B cell (primary cell): Measurements from ENCODE around the gene NOL9. TPM values are rescaled to one million over a fixed set of nuclear protein-coding genes. Genes with fewer than 3 reads are reported as not detected.

ENCODE experiments used
- ATAC-seq: fragments of 200-7000 bp; cut with Tn5 transposase; one replicate; pipeline ENCODE4 v1.10.0; 2021; ENCODE audit warnings: low read depth, mild to moderate bottlenecking, moderate number of reproducible peaks, moderate library complexity
- CTCF ChIA-PET: fragments of 350-600 bp; sonication (Branson Sonifier 250); formaldehyde crosslinking; loops from one replicate; lab custom pipeline; 2021; ENCODE audit warnings: antibody characterized with exemption, inconsistent platforms; lab: Charles Lee
- POLR2A ChIA-PET: fragments of 350-600 bp; sonication (Branson Sonifier 250); formaldehyde crosslinking; loops from one replicate; lab custom pipeline; 2021; ENCODE audit warnings: antibody characterized with exemption; lab: Charles Lee
- DNase-seq: peaks from one replicate; pipeline ENCODE4 v3.0.0; 2013
- H2AFZ ChIP-seq: 2 replicates; pipeline ENCODE4 v1.6.1; 2012; ENCODE audit warnings: mild to moderate bottlenecking, low read depth, low read length; ENCODE audit not compliant: insufficient read depth, poor library complexity, severe bottlenecking
- H3K27ac ChIP-seq, 2 donors: 1 replicate in 1 of 2; 2 replicates in 1 of 2; pipeline ENCODE4 v1.5.1; 2012 to 2013; ENCODE audit warnings: low read length in 2 of 2, mild to moderate bottlenecking in 2 of 2, moderate library complexity in 1 of 2
- H3K27me3 ChIP-seq, 4 experiments: fragments of 200-600 bp in 1 of 4; sonication (generic) in 1 of 4; replicated peaks in 1 of 4; 1 replicate in 2 of 4; 2 replicates in 2 of 4; pipeline versions ENCODE4 v1.6.1 to v1.7.0; 2013 to 2016; ENCODE audit warnings: low read length in 3 of 4, mild to moderate bottlenecking in 2 of 4, mixed read lengths in 1 of 4, moderate library complexity in 1 of 4; ENCODE audit not compliant: insufficient read depth in 4 of 4, control insufficient read depth in 3 of 4; ENCODE audit errors: control extremely low read depth in 1 of 4
- H3K36me3 ChIP-seq, 2 experiments: replicated peaks in 1 of 2; 1 replicate in 1 of 2; 2 replicates in 1 of 2; pipeline versions ENCODE4 v1.6.1 to v1.7.1; 2013; ENCODE audit warnings: low read length in 1 of 2; ENCODE audit not compliant: insufficient read depth in 2 of 2, control insufficient read depth in 1 of 2; ENCODE audit errors: control extremely low read depth in 1 of 2, extremely low read depth in 1 of 2
- H3K4me1 ChIP-seq, 2 donors: fragments of 200-600 bp in 1 of 2; sonication (generic) in 1 of 2; 1 replicate in 1 of 2; 2 replicates in 1 of 2; pipeline versions ENCODE4 v1.5.1 to v1.6.1; 2013 to 2017; ENCODE audit warnings: low read length in 2 of 2; ENCODE audit not compliant: control insufficient read depth in 2 of 2, insufficient read depth in 2 of 2
- H3K4me2 ChIP-seq: replicated peaks from 2 replicates; pipeline ENCODE3; 2012; ENCODE audit warnings: mild to moderate bottlenecking, low read depth, low read length; ENCODE audit not compliant: poor library complexity, severe bottlenecking
- H3K4me3 ChIP-seq, 5 experiments: fragments of 200-600 bp in 1 of 5; sonication (generic) in 1 of 5; 1 replicate in 3 of 5; 2 replicates in 2 of 5; pipeline versions ENCODE4 v1.5.1 to v1.7.0; 2011 to 2016; ENCODE audit warnings: low read length in 4 of 5, mild to moderate bottlenecking in 4 of 5, low read depth in 2 of 5, control low read depth in 1 of 5, moderate library complexity in 1 of 5; ENCODE audit not compliant: insufficient read depth in 1 of 5; ENCODE audit errors: control extremely low read depth in 1 of 5, extremely low read depth in 1 of 5
- H3K79me2 ChIP-seq: fragments of 200-600 bp; sonication (generic); one replicate; pipeline ENCODE4 v1.6.0; 2016; ENCODE audit warnings: low read length; ENCODE audit not compliant: control insufficient read depth, insufficient read depth
- H3K9ac ChIP-seq: fragments of 200-600 bp; sonication (generic); 2 replicates; pipeline ENCODE4 v1.6.1; 2017; ENCODE audit warnings: mild to moderate bottlenecking, low read length, moderate library complexity
- H3K9me3 ChIP-seq, 3 donors: one replicate each; pipeline versions ENCODE4 v1.6.1 to v1.7.1; 2013; ENCODE audit warnings: low read length in 2 of 3; ENCODE audit not compliant: control insufficient read depth in 2 of 3, insufficient read depth in 1 of 3; ENCODE audit errors: control extremely low read depth in 1 of 3
- H4K20me1 ChIP-seq: 2 replicates; pipeline ENCODE4 v1.6.0; 2012; ENCODE audit warnings: mild to moderate bottlenecking, low read length; ENCODE audit not compliant: insufficient read depth, control insufficient read depth, poor library complexity, severe bottlenecking
- H3K27ac Mint-ChIP-seq: one replicate; pipeline ENCODE4 v1.8.0; 2021; ENCODE audit warnings: mixed read lengths
- H3K27me3 Mint-ChIP-seq: one replicate; pipeline ENCODE4 v1.8.0; 2021; ENCODE audit warnings: mixed read lengths
- H3K4me1 Mint-ChIP-seq: one replicate; pipeline ENCODE4 v1.8.0; 2021; ENCODE audit warnings: mixed read lengths
- H3K4me3 Mint-ChIP-seq: one replicate; pipeline ENCODE4 v1.8.0; 2021; ENCODE audit warnings: mixed read lengths
- H3K9me3 Mint-ChIP-seq: one replicate; pipeline ENCODE4 v1.8.0; 2022; ENCODE audit warnings: mixed read lengths; ENCODE audit not compliant: insufficient read depth
- CTCF ChIP-seq: fragments of 200-600 bp; IDR thresholded peaks from one replicate; pipeline ENCODE4 v1.8.0; 2022; ENCODE audit warnings: antibody characterized with exemption, mild to moderate bottlenecking
- EZH2 ChIP-seq: IDR thresholded peaks from 2 replicates; pipeline ENCODE4 v1.6.1; 2012; ENCODE audit warnings: borderline replicate concordance, low read depth, mild to moderate bottlenecking, moderate library complexity, low read length; ENCODE audit not compliant: insufficient read depth, poor library complexity, severe bottlenecking
- WGBS: methylation state at CpG from one replicate; pipeline ENCODE4 v1.1.5; 2013; ENCODE audit warnings: missing lambda C conversion rate; ENCODE audit not compliant: insufficient coverage; 5-methylcytosine and 5-hydroxymethylcytosine counted together
- intact Hi-C: fragments of 100-400 bp; cut with micrococcal nuclease; formaldehyde crosslinking; loops from one replicate; pipeline ENCODE4 v1.10.0; 2022
- polyA plus RNA-seq: library from polyadenylated mRNA; depleted of rRNA; stranded (reverse); fragments of >200 nt; gene quantifications from 2 replicates; pipeline ENCODE4 v1.2.3, GENCODE V29; 2012
- total RNA-seq, 2 donors: library from RNA; stranded (reverse); fragments of 120-200 nt in 1 of 2; gene quantifications; 1 replicate in 1 of 2; 2 replicates in 1 of 2; pipeline versions ENCODE4 v1.2.3 to v1.2.4, GENCODE V29; 2013 to 2022

NOL9 gene
- total and polyA plus RNA-seq, 2 donors (not counting 1 experiment from before 2014, with no cell fraction given), result 23.8 to 49.5 TPM

- Mint-ChIP-seq H3K9me3 (no peaks in the 10 kb centered on the region), H3K4me1 (peaks cover 8% of the 10 kb centered on the region), H3K27ac (no peak overlapping the region), H3K4me3 (no peak overlapping the region), H3K27me3 (no peaks in the 10 kb centered on the region)
- 93% methylated on average over 7 of the region's 7 CpGs for WGBS
- no peak overlapping the region for H3K9ac ChIP-seq
- peaks cover 54% of the 10 kb centered on the region for H4K20me1 ChIP-seq
- intact Hi-C loops, result no loop called here
- no peak overlapping the region for H2AFZ ChIP-seq
- TF ChIP-seq CTCF (no peak), EZH2 (no peak)
- no peak overlapping the region for H3K27ac ChIP-seq
- H3K9me3 ChIP-seq, result no peaks in the 10 kb centered on the region
- ATAC-seq (no peak), DNase-seq (no peak)
- H3K4me2 ChIP-seq, result no peak overlapping the region
- peaks cover 10% of the 10 kb centered on the region for H3K79me2 ChIP-seq
- peaks cover 0 to 18% of the 10 kb centered on the region in 2 donors for H3K4me1 ChIP-seq
- no peak overlapping the region for H3K4me3 ChIP-seq
- H3K27me3 ChIP-seq, result no peaks in the 10 kb centered on the region
- ChIA-PET POLR2A (interaction anchor here (1.2 kb wide), 1 partner anchor 13 kb away, joined by 4 read pairs; the partner anchor contains the start of gene KLHL21), CTCF (interaction anchor here (0.6 kb wide), 1 partner anchor 37 kb away, joined by 3 read pairs; no protein-coding TSS in a partner anchor)
- H3K36me3 ChIP-seq, result peaks cover 0 to 60% of the 10 kb centered on the region in 2 experiments
Measured at GRCh38 chr1:6590046-6590445, 35.7 kb upstream of the NOL9 start.

GRCh38 chr1:6588893-6589520 lies 34.7 kb upstream of the NOL9 start:
- H3K27me3 ChIP-seq, result no peaks in the 10 kb centered on the region
- no peak for ATAC-seq
- H3K36me3 ChIP-seq, result peaks cover 0 to 51% of the 10 kb centered on the region in 2 experiments
- Mint-ChIP-seq H3K27me3 (no peaks in the 10 kb centered on the region), H3K27ac (peak overlapping the region; percentile 20), H3K4me3 (no peak overlapping the region), H3K9me3 (no peaks in the 10 kb centered on the region), H3K4me1 (peaks cover 8% of the 10 kb centered on the region)
- CTCF ChIA-PET, result no interaction called here
- intact Hi-C loops, result no loop called here
- no peak for DNase-seq
- H2AFZ ChIP-seq, result no peak overlapping the region
- whole genome bisulfite sequencing, result 78% methylated on average over 24 of the region's 24 CpGs
- TF ChIP-seq CTCF (no peak), EZH2 (no peak)
- POLR2A ChIA-PET, result interaction anchor here (1.2 kb wide), 1 partner anchor 14 kb away, joined by 4 read pairs; the partner anchor contains the start of gene KLHL21
- no peak overlapping the region for H3K4me2 ChIP-seq
- H4K20me1 ChIP-seq, result peaks cover 61% of the 10 kb centered on the region
- no peak overlapping the region for H3K27ac ChIP-seq
- peaks cover 19% of the 10 kb centered on the region for H3K79me2 ChIP-seq
- H3K9ac ChIP-seq, result no peak overlapping the region
- no peaks in the 10 kb centered on the region for H3K9me3 ChIP-seq
- peaks cover 0 to 18% of the 10 kb centered on the region in 2 donors for H3K4me1 ChIP-seq
- no peak overlapping the region for H3K4me3 ChIP-seq
